SK-N-SH treated with all-trans-retinoic acid at 6 μM for 48 hours (cell line): Measurements from ENCODE around the gene SUFU.

Source experiments
- CSDC2 ChIP-seq: fragments of 250-450 bp; sonication (Bioruptor Pico); IDR thresholded peaks from 2 replicates; pipeline ENCODE4 v1.5.0; 2020; ENCODE audit warnings: mild to moderate bottlenecking, moderate library complexity
- PATZ1 ChIP-seq: fragments of 250-450 bp; sonication (Bioruptor Pico); IDR thresholded peaks from 2 replicates; pipeline ENCODE4 v1.8.0; 2020; ENCODE audit warnings: mild to moderate bottlenecking, moderate library complexity, borderline replicate concordance
- TCF4 ChIP-seq: fragments of 250-450 bp; sonication (Bioruptor Pico); IDR thresholded peaks from 2 replicates; pipeline ENCODE4 v1.8.0; 2021; ENCODE audit warnings: mild to moderate bottlenecking, moderate library complexity, borderline replicate concordance
- ZNF565 ChIP-seq: fragments of 450-650 bp; formaldehyde crosslinking; conservative IDR thresholded peaks from 2 replicates; pipeline ENCODE4 v1.5.0; 2020; ENCODE audit warnings: low read depth, mild to moderate bottlenecking, moderate library complexity

GRCh38 chr10:102593074-102593803, 89.5 kb downstream of the SUFU start:
- TF ChIP-seq CSDC2 (CRISPR knock-in tag) (no peak), TCF4 (CRISPR knock-in tag) (no peak), ZNF565 (CRISPR knock-in tag) (no peak), PATZ1 (CRISPR knock-in tag) (no peak)
